ENCODE measurements around the gene TRIO. TPM values are rescaled to one million over a fixed set of nuclear protein-coding genes. Genes with fewer than 3 reads are reported as not detected.

TRIO gene
- total RNA-seq = 248 and 249 TPM in 2 replicates

GRCh38 chr5:14142827-14143545 lies at the start of gene TRIO:
Gene TRIO (plus strand): TSS chr5:14143342. CDS start chr5:14143726, 384 bp downstream.

Other genes starting within 250 kb of the TRIO start
- 0.13 and 0.36 TPM in 2 replicates for gene DNAH5, start 198.7 kb upstream of the TRIO start, total RNA-seq